ENCODE results near the gene GBE1. TPM values are rescaled to one million over a fixed set of nuclear protein-coding genes. Genes with fewer than 3 reads are reported as not detected.

Gene GBE1
- total RNA-seq, 1 experiment from 2014 or later, result 9.2 TPM

DNA sequence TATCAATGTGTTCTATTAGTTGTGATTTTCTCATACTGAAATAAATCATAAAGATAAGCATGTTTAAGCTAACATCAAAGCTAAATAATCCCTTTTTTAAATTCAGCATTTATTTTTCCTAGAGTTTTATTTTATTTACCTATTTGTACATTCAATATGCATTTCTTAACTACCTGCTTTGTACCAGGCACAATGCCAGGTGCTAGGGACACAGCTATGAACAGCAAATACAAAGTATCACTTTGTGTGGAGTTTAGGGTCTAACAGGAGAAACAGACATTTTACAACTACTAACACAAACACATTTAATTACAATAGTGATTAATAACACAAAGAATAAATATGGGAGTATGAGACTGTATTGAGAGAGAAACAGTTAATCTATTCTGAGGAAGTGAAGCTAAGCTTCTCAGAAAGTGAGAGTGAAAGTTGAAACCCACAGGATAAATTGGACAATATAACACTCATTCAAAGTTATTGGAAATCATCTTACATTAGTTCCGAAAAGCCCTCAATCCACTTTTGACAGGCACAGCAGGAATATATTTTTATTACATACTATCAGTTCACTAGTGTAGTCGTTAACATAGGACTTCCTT is 159.6 kb downstream of the GBE1 start:
- no peak for ATAC-seq
- DNase-seq (ENCODE audit: low spot score), result no peak
- CTCF ChIA-PET, result no interaction called here
- H3K4me1 Mint-ChIP-seq, result no peaks in the 10 kb centered on the region; the same call in 1 of the 2 replicates
- no peak overlapping the region for H3K4me3 Mint-ChIP-seq
- H3K27me3 Mint-ChIP-seq (ENCODE audit: low read depth), result no peaks in the 10 kb centered on the region
- H3K36me3 Mint-ChIP-seq, result no peaks in the 10 kb centered on the region
- POLR2A ChIA-PET, result no interaction called here
- no peak for TF ChIP-seq ZNF138 (CRISPR knock-in tag; conservative IDR thresholded peaks at IDR 0.05)
- no peak for TF ChIP-seq SMAD3 (CRISPR knock-in tag; IDR thresholded peaks at IDR 0.05; ENCODE audit: borderline replicate concordance)
- TF ChIP-seq, protein P1, sequence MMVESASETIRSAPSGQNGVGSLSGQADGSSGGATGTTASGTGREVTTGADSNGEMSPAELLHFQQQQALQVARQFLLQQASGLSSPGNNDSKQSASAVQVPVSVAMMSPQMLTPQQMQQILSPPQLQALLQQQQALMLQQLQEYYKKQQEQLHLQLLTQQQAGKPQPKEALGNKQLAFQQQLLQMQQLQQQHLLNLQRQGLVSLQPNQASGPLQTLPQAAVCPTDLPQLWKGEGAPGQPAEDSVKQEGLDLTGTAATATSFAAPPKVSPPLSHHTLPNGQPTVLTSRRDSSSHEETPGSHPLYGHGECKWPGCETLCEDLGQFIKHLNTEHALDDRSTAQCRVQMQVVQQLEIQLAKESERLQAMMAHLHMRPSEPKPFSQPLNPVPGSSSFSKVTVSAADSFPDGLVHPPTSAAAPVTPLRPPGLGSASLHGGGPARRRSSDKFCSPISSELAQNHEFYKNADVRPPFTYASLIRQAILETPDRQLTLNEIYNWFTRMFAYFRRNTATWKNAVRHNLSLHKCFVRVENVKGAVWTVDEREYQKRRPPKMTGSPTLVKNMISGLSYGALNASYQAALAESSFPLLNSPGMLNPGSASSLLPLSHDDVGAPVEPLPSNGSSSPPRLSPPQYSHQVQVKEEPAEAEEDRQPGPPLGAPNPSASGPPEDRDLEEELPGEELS (CRISPR knock-in tag; IDR thresholded peaks at IDR 0.05), result no peak
- TF ChIP-seq CBFB (CRISPR knock-in tag; IDR thresholded peaks at IDR 0.05; ENCODE audit: low read depth), result no peak
- no peak overlapping the region for H3K27ac Mint-ChIP-seq
- H3K9me3 Mint-ChIP-seq, result no peaks in the 10 kb centered on the region

DNA sequence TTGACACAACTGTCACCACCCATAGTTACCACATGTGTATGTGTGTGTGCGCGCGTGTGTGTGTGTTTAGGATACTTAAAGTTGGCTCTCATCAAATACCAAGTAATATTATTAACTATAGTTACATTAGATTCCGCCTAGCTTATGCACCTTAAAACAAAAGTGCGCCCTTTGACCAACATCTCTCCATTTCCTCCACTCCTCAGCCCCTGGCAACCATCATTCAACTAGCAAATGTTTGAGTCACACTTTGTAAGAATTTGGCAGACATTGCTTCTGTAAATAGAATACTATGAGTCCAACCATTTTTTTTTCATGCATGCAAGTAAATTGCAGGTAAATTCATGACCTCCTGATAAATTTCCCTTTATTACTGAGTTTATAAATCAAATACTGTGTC is 169.3 kb downstream of the GBE1 start:
- H3K36me3 Mint-ChIP-seq, result no peaks in the 10 kb centered on the region
- DNase-seq (ENCODE audit: low spot score) (no peak), ATAC-seq (no peak)
- POLR2A ChIA-PET, result no interaction called here
- H3K4me1 Mint-ChIP-seq, result no peaks in the 10 kb centered on the region
- no peak overlapping the region for H3K4me3 Mint-ChIP-seq
- CTCF ChIA-PET, result no interaction called here
- H3K27me3 Mint-ChIP-seq (ENCODE audit: low read depth), result no peaks in the 10 kb centered on the region
- TF ChIP-seq, protein P2, sequence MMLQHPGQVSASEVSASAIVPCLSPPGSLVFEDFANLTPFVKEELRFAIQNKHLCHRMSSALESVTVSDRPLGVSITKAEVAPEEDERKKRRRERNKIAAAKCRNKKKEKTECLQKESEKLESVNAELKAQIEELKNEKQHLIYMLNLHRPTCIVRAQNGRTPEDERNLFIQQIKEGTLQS (CRISPR knock-in tag; conservative IDR thresholded peaks at IDR 0.05), result no peak
- TF ChIP-seq TCF7 (CRISPR knock-in tag; IDR thresholded peaks at IDR 0.05; ENCODE audit: low read depth), result no peak
- TF ChIP-seq, protein P3, sequence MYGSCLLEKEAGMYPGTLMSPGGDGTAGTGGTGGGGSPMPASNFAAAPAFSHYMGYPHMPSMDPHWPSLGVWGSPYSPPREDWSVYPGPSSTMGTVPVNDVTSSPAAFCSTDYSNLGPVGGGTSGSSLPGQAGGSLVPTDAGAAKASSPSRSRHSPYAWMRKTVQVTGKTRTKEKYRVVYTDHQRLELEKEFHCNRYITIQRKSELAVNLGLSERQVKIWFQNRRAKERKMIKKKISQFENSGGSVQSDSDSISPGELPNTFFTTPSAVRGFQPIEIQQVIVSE (CRISPR knock-in tag; IDR thresholded peaks at IDR 0.05; ENCODE audit: borderline replicate concordance), result no peak
- no peak for TF ChIP-seq ZNF232 (CRISPR knock-in tag; IDR thresholded peaks at IDR 0.05)
- no peak for TF ChIP-seq RELA (CRISPR knock-in tag; IDR thresholded peaks at IDR 0.05; ENCODE audit: borderline replicate concordance)
- TF ChIP-seq, protein P4, sequence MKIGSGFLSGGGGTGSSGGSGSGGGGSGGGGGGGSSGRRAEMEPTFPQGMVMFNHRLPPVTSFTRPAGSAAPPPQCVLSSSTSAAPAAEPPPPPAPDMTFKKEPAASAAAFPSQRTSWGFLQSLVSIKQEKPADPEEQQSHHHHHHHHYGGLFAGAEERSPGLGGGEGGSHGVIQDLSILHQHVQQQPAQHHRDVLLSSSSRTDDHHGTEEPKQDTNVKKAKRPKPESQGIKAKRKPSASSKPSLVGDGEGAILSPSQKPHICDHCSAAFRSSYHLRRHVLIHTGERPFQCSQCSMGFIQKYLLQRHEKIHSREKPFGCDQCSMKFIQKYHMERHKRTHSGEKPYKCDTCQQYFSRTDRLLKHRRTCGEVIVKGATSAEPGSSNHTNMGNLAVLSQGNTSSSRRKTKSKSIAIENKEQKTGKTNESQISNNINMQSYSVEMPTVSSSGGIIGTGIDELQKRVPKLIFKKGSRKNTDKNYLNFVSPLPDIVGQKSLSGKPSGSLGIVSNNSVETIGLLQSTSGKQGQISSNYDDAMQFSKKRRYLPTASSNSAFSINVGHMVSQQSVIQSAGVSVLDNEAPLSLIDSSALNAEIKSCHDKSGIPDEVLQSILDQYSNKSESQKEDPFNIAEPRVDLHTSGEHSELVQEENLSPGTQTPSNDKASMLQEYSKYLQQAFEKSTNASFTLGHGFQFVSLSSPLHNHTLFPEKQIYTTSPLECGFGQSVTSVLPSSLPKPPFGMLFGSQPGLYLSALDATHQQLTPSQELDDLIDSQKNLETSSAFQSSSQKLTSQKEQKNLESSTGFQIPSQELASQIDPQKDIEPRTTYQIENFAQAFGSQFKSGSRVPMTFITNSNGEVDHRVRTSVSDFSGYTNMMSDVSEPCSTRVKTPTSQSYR (CRISPR knock-in tag; IDR thresholded peaks at IDR 0.05), result no peak
- TF ChIP-seq, protein P5, sequence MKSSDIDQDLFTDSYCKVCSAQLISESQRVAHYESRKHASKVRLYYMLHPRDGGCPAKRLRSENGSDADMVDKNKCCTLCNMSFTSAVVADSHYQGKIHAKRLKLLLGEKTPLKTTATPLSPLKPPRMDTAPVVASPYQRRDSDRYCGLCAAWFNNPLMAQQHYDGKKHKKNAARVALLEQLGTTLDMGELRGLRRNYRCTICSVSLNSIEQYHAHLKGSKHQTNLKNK (CRISPR knock-in tag; IDR thresholded peaks at IDR 0.05), result no peak
- no peak for TF ChIP-seq SMAD3 (CRISPR knock-in tag; IDR thresholded peaks at IDR 0.05; ENCODE audit: borderline replicate concordance)
- TF ChIP-seq, protein P6, sequence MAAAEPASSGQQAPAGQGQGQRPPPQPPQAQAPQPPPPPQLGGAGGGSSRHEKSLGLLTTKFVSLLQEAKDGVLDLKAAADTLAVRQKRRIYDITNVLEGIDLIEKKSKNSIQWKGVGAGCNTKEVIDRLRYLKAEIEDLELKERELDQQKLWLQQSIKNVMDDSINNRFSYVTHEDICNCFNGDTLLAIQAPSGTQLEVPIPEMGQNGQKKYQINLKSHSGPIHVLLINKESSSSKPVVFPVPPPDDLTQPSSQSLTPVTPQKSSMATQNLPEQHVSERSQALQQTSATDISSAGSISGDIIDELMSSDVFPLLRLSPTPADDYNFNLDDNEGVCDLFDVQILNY (CRISPR knock-in tag; IDR thresholded peaks at IDR 0.05), result no peak
- TF ChIP-seq FOXP1 (CRISPR knock-in tag; IDR thresholded peaks at IDR 0.05; ENCODE audit: borderline replicate concordance), result no peak
- no peak for TF ChIP-seq MYBL2 (CRISPR knock-in tag; IDR thresholded peaks at IDR 0.05)
- no peak for TF ChIP-seq SOX15 (CRISPR knock-in tag; IDR thresholded peaks at IDR 0.05)
- H3K27ac Mint-ChIP-seq, result no peak overlapping the region
- no peaks in the 10 kb centered on the region for H3K9me3 Mint-ChIP-seq
